ENCODE measurements around the gene PRKX.
A peak's percentile ranks its signal among the peaks of the same experiment; 100 is the strongest.
"Not testable (repeated sequence)": the region's sequence is repeated elsewhere in the genome, so short reads cannot be mapped to it uniquely, and the experiment has no call there.

PRKX gene

DNA sequence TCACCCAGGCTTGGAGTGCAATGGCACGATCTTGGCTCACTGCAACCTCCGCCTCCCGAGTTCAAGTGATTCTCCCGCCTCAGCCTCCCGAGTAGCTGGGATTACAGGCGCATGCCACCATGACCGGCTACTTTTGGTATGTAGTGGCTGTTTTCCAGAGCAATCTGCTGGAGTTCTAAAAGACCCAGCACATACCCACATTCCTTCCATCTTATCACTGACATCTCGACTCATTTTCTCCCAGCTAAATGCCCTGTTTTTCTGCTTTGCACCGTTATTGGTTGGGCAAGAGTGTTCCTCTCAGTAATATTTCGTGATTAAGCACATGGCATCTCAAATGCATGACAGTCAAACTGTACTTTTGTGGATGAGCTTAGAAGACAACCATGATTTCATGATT lies 53.7 kb downstream of the PRKX start:
- no peak for TF ChIP-seq CTCF (IDR thresholded peaks at IDR 0.05; ENCODE audit: low read length, missing control alignments)
- peak; percentile 23 for DNase-seq (ENCODE audit: low read depth)
- H3K4me3 ChIP-seq (replicated peaks; ENCODE audit: low read depth, low read length), result no peak overlapping the region

DNA sequence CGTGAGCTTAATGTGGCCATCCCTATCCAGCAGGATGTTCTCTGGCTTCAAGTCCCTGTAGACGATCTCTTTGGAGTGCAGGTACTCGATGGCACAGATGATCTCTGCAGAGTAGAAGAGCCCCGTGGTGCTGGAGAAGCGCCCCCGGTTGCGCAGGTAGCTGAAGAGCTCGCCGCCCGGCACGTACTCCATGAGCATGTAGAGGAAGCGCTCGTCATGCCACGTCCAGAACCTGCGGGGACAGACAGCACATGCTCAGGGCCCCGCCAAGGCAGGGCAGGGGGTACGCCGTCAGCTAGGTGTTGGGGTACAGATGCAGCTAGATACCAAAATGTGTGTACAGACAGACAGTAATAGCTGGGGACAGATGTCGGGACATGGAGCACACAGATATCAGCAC lies 58.3 kb downstream of the PRKX start:
- TF ChIP-seq CTCF (IDR thresholded peaks at IDR 0.05; ENCODE audit: low read length, missing control alignments), result no peak
- H3K4me3 ChIP-seq (replicated peaks; ENCODE audit: low read depth, low read length), result no peak overlapping the region
- no peak for DNase-seq (ENCODE audit: low read depth)

DNA sequence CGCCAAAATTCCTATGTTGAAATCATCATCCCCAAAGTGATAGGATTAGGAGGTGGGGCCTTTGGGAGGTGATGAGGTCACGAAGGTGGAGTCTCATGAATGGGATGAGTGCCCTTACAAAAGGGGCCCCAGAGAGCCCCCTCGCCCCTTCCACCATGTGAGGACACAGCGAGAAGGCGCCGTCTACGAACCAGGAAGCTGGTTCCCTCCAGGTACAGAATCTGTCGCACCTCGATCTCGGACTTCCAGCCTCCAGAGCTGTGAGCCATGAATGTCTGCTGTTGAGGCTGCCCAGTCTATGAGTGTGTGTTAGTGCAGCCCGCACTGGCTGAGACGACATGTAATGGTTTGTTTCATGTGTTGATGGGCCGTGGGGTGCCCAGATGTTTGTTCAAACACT lies 60.3 kb downstream of the PRKX start:
- no peak overlapping the region for H3K4me3 ChIP-seq (replicated peaks; ENCODE audit: low read depth, low read length)
- no peak for TF ChIP-seq CTCF (IDR thresholded peaks at IDR 0.05; ENCODE audit: low read length, missing control alignments)
- DNase-seq (ENCODE audit: low read depth), result no peak

DNA sequence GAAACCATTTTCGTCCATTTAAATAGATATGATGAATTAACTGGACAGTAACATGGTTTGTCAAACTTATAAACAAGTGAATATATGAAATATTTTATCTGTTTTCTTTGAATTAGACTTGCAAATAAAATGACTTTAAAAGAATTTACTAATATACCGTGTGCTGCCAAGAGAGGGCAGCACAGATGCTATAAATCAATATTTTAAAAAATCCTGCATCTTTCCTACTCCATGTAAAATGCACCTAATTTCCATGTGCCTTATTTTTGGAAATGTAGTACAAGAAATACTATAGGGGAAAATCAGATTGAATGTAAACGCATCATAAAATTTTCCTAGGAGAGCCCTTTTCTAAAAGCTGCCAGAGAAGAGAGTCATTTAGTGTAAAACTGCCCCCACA lies 62.2 kb downstream of the PRKX start:
- peak; percentile 51 for DNase-seq (ENCODE audit: low read depth)
- peak; percentile 43 for TF ChIP-seq CTCF (IDR thresholded peaks at IDR 0.05; ENCODE audit: low read length, missing control alignments)
- no peak overlapping the region for H3K4me3 ChIP-seq (replicated peaks; ENCODE audit: low read depth, low read length)

DNA sequence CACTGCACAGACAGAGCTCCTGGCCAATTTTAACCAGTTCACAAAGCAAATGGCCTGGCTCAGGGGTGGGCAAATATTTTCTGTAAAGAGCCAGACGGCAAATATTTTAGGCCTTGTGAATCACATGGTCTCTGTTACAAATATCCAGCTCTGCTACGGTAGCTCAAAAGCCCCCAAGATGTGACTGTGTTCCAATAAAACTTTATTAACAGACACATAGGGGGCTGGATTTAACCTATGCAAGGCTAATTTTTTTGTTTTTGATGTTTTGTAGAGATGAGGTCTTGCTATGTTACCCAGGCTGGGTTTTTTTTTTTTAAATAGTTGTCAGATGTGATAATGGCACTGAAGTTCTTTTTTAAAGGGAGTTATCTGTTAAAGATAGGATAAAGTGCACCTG lies 65.4 kb downstream of the PRKX start:
- no peak for TF ChIP-seq CTCF (IDR thresholded peaks at IDR 0.05; ENCODE audit: low read length, missing control alignments)
- H3K4me3 ChIP-seq (replicated peaks; ENCODE audit: low read depth, low read length), result no peak overlapping the region
- no peak for DNase-seq (ENCODE audit: low read depth)

- DNase-seq (ENCODE audit: low read depth), result peak; percentile 6
- not testable (repeated sequence) for H3K4me3 ChIP-seq (replicated peaks; ENCODE audit: low read depth, low read length)
Observed at GRCh38 chrX:3639858-3640631, 73.4 kb downstream of the PRKX start.

GRCh38 chrX:3639236-3639635 lies 74.2 kb downstream of the PRKX start:
- no peak for TF ChIP-seq CTCF (IDR thresholded peaks at IDR 0.05; ENCODE audit: low read length, missing control alignments)
- H3K4me3 ChIP-seq (replicated peaks; ENCODE audit: low read depth, low read length), result no peak overlapping the region
- DNase-seq (ENCODE audit: low read depth), result no peak

Data from fibroblast of pulmonary artery (primary cell).